GM12892 (cell line): ENCODE measurements around the gene NR3C1.
A peak's percentile ranks its signal among the peaks of the same experiment; 100 is the strongest.

ENCODE experiments used
- DNase-seq: peaks from one replicate; pipeline ENCODE4 v3.0.0; 2011; ENCODE audit not compliant: insufficient read length
- FAIRE-seq: peaks from 2 replicates; lab custom pipeline; 2011; peaks lifted over from hg19 to GRCh38; lab: Jason Lieb, UNC
- POLR2A ChIP-seq: IDR thresholded peaks from 2 replicates; pipeline ENCODE4 v1.6.1; 2011; ENCODE audit warnings: low read depth, low read length, control low read depth
- POLR2AphosphoS5 ChIP-seq: IDR thresholded peaks from 2 replicates; pipeline ENCODE4 v1.6.1; 2011; ENCODE audit warnings: low read depth, low read length, control low read depth
- TAF1 ChIP-seq: IDR thresholded peaks from 2 replicates; pipeline ENCODE4 v1.6.1; 2011; ENCODE audit warnings: low read depth, mild to moderate bottlenecking, control low read depth, low read length, borderline replicate concordance

Gene NR3C1

GRCh38 chr5:143372187-143372829 lies 31.2 kb downstream of the NR3C1 start:
- no peak for TF ChIP-seq POLR2A
- no peak for TF ChIP-seq TAF1
- no peak for TF ChIP-seq POLR2AphosphoS5
- DNase-seq = no peak
- FAIRE-seq = no peak

GRCh38 chr5:143370440-143370839 lies 33.0 kb downstream of the NR3C1 start:
- FAIRE-seq = no peak
- DNase-seq = no peak

GRCh38 chr5:143364061-143364460 lies 39.4 kb downstream of the NR3C1 start:
- FAIRE-seq (no peak), DNase-seq (no peak)
- no peak for TF ChIP-seq TAF1
- no peak for TF ChIP-seq POLR2AphosphoS5
- no peak for TF ChIP-seq POLR2A

More at GRCh38 chr5:143370440-143370839, 33.0 kb downstream of the NR3C1 start:
- TF ChIP-seq TAF1 (no peak), POLR2A (no peak), POLR2AphosphoS5 (no peak)

GRCh38 chr5:143362664-143363227 lies 40.7 kb downstream of the NR3C1 start:
- DNase-seq (no peak), FAIRE-seq (no peak)
- no peak for TF ChIP-seq POLR2A
- no peak for TF ChIP-seq POLR2AphosphoS5
- TF ChIP-seq TAF1 = no peak

- no peak for TF ChIP-seq TAF1
- no peak for TF ChIP-seq POLR2AphosphoS5
- TF ChIP-seq POLR2A = no peak
- no peak for FAIRE-seq
- DNase-seq = no peak
Measured at GRCh38 chr5:143361438-143361837, 42.0 kb downstream of the NR3C1 start.

- FAIRE-seq = no peak
- TF ChIP-seq POLR2A (no peak), TAF1 (no peak), POLR2AphosphoS5 (no peak)
- no peak for DNase-seq
Measured at GRCh38 chr5:143360755-143361154, 42.7 kb downstream of the NR3C1 start.

- FAIRE-seq (no peak), DNase-seq (no peak)
- no peak for TF ChIP-seq POLR2A
- no peak for TF ChIP-seq TAF1
- no peak for TF ChIP-seq POLR2AphosphoS5
Measured at GRCh38 chr5:143359869-143360268, 43.6 kb downstream of the NR3C1 start.

GRCh38 chr5:143356855-143357583 lies 46.5 kb downstream of the NR3C1 start:
- TF ChIP-seq POLR2AphosphoS5 (no peak), POLR2A (no peak), TAF1 (no peak)
- FAIRE-seq = no peak
- DNase-seq = no peak

- peak; percentile 50 for FAIRE-seq
- TF ChIP-seq POLR2AphosphoS5 (no peak), POLR2A (no peak), TAF1 (no peak)
- no peak for DNase-seq
Measured at GRCh38 chr5:143355710-143356109, 47.8 kb downstream of the NR3C1 start.

- TF ChIP-seq TAF1 (no peak), POLR2A (no peak), POLR2AphosphoS5 (no peak)
- FAIRE-seq = peak; percentile 51
Measured at GRCh38 chr5:143354025-143354424, 49.5 kb downstream of the NR3C1 start.

GRCh38 chr5:143352691-143353090 lies 50.8 kb downstream of the NR3C1 start:
- DNase-seq (no peak), FAIRE-seq (no peak)
- TF ChIP-seq POLR2AphosphoS5 = no peak
- TF ChIP-seq TAF1 = no peak
- no peak for TF ChIP-seq POLR2A

More at GRCh38 chr5:143354025-143354424, 49.5 kb downstream of the NR3C1 start:
- DNase-seq = no peak
